Endodermal cell (in vitro differentiated cells): ENCODE measurements around the gene ARHGAP21. TPM values are rescaled to one million over a fixed set of nuclear protein-coding genes. Genes with fewer than 3 reads are reported as not detected.
"Not testable (repeated sequence)": the region's sequence is repeated elsewhere in the genome, so short reads cannot be mapped to it uniquely, and the experiment has no call there.

Experiments used
- DNase-seq: peaks from one replicate; pipeline ENCODE4 v3.0.0-alpha.2; 2017
- H3K27ac ChIP-seq: 2 replicates; pipeline ENCODE4 v1.5.1; 2013; ENCODE audit warnings: mild to moderate bottlenecking, low read depth, low read length, moderate library complexity
- H3K27me3 ChIP-seq: 2 replicates; pipeline ENCODE4 v1.6.1; 2013; ENCODE audit warnings: mild to moderate bottlenecking, low read length, moderate library complexity; ENCODE audit not compliant: insufficient read depth, control insufficient read depth, poor library complexity, severe bottlenecking
- H3K36me3 ChIP-seq: 2 replicates; pipeline ENCODE4 v1.7.0; 2013; ENCODE audit warnings: mild to moderate bottlenecking, low read length, moderate library complexity; ENCODE audit not compliant: control insufficient read depth, insufficient read depth
- H3K4me1 ChIP-seq: one replicate; pipeline ENCODE4 v1.7.0; 2013; ENCODE audit warnings: low read length; ENCODE audit not compliant: control insufficient read depth, insufficient read depth
- H3K4me3 ChIP-seq: 2 replicates; pipeline ENCODE4 v1.5.1; 2013; ENCODE audit warnings: mild to moderate bottlenecking, low read length, moderate library complexity
- H3K9ac ChIP-seq: 2 replicates; pipeline ENCODE4 v1.6.1; 2013; ENCODE audit warnings: mild to moderate bottlenecking, low read length, moderate library complexity; ENCODE audit not compliant: poor library complexity, severe bottlenecking; ENCODE audit errors: extremely low read depth
- H3K9me3 ChIP-seq: 2 replicates; pipeline ENCODE4 v1.6.1; 2013; ENCODE audit warnings: mild to moderate bottlenecking, low read length, moderate library complexity; ENCODE audit not compliant: control insufficient read depth
- H3K27ac Mint-ChIP-seq: 2 replicates; pipeline ENCODE4 v1.8.0; 2020; ENCODE audit warnings: mixed read lengths
- H3K27me3 Mint-ChIP-seq: 2 replicates; pipeline ENCODE4 v1.8.0; 2021; ENCODE audit warnings: mild to moderate bottlenecking, mixed read lengths; ENCODE audit not compliant: insufficient read depth
- H3K36me3 Mint-ChIP-seq: 2 replicates; pipeline ENCODE4 v1.8.0; 2020; ENCODE audit warnings: low read depth, mixed read lengths
- H3K4me1 Mint-ChIP-seq: 2 replicates; pipeline ENCODE4 v1.8.0; 2020; ENCODE audit warnings: mixed read lengths
- H3K4me3 Mint-ChIP-seq: 2 replicates; pipeline ENCODE4 v1.8.0; 2020; ENCODE audit warnings: mild to moderate bottlenecking, moderate library complexity, mixed read lengths
- H3K9me3 Mint-ChIP-seq: 2 replicates; pipeline ENCODE4 v1.8.0; 2020; ENCODE audit warnings: mild to moderate bottlenecking, mixed read lengths
- CTCF ChIP-seq: fragments of 200-600 bp; sonication (generic); conservative IDR thresholded peaks from 2 replicates; pipeline ENCODE4 v1.5.0; 2021; ENCODE audit warnings: antibody characterized with exemption, mild to moderate bottlenecking
- WGBS, 2 experiments: methylation state at CpG; one replicate each; pipeline versions ENCODE4 v1.1.5 to v1.1.7; 2013; ENCODE audit warnings: missing lambda C conversion rate in 2 of 2, mixed read lengths in 1 of 2; ENCODE audit not compliant: insufficient coverage in 1 of 2, insufficient read length in 1 of 2; 5-methylcytosine and 5-hydroxymethylcytosine counted together
- long read RNA-seq, 4 experiments: library from polyadenylated mRNA in 2 of 4; library from RNA in 1 of 4; library from capped mRNA in 1 of 4; stranded (forward) in 3 of 4; unstranded in 1 of 4; transcript quantifications; one replicate each; pipeline ENCODE4 v2.0.0, GENCODE V29; 2020 to 2021; ENCODE audit warnings: inconsistent platforms in 1 of 4
- polyA plus RNA-seq, 2 experiments: library from polyadenylated mRNA; stranded (reverse); fragments of 50-300 nt; gene quantifications; one replicate each; pipeline ENCODE4 v1.2.3, GENCODE V29; 2013
- total RNA-seq, 2 donors: library from RNA; stranded (reverse); fragmentation: NEBNext Ultra II Directional in 1 of 2; extraction: Animal tissue kit (Norgen Biotek cat#: 25700) in 1 of 2; gene quantifications; 2 replicates in 1 of 2; 3 replicates in 1 of 2; pipeline ENCODE4 v1.2.1, GENCODE V29; 2021

The ARHGAP21 gene
- total RNA-seq = 10 to 100 TPM; 51.6 to 69.7 TPM
- polyA plus RNA-seq (2013, experiment 1 of 2) = 88.3 TPM
- 94.2 TPM for polyA plus RNA-seq (2013, experiment 2 of 2)
- long read RNA-seq, experiment 1, partial matches to known transcripts = 0 of 13 reads
- long read RNA-seq, experiment 1, other reads (novel, unspliced or antisense) = 13 of 13 reads
- long read RNA-seq, experiment 2, partial matches to known transcripts = 18 of 57 reads
- long read RNA-seq, experiment 2, other reads (novel, unspliced or antisense) = 39 of 57 reads
- long read RNA-seq, experiment 3, partial matches to known transcripts = 21 of 29 reads
- long read RNA-seq, experiment 3, other reads (novel, unspliced or antisense) = 8 of 29 reads
- long read RNA-seq, experiment 4, partial matches to known transcripts = 2 of 3 reads
- long read RNA-seq, experiment 4, other reads (novel, unspliced or antisense) = 0 of 3 reads

GRCh38 chr10:24723788-24724380, at the start of gene ARHGAP21:
TSS of gene ARHGAP21 (minus strand) at chr10:24723887. CDS start at chr10:24721899, 1,988 bp downstream.
- peak within 1 kb of the TSS; percentile 80 for H3K4me3 Mint-ChIP-seq
- no peak for TF ChIP-seq CTCF
- peak within 1 kb of the TSS; percentile 65 for H3K9ac ChIP-seq
- peaks cover 2% of the 10 kb centered on the region for H3K27me3 Mint-ChIP-seq
- peaks cover 34% of the 10 kb centered on the region for H3K4me1 Mint-ChIP-seq
- H3K36me3 Mint-ChIP-seq = no peaks in the 10 kb centered on the region
- H3K27ac ChIP-seq = peak within 1 kb of the TSS; percentile 94
- peaks cover 11% of the 10 kb centered on the region for H3K4me1 ChIP-seq
- 0% methylated on average over 4 to 46 of the region's 46 CpGs for WGBS, 2 experiments
- H3K36me3 ChIP-seq = no peaks in the 10 kb centered on the region
- H3K27ac Mint-ChIP-seq = peak within 1 kb of the TSS; percentile 92
- no peaks in the 10 kb centered on the region for H3K9me3 ChIP-seq
- no peaks in the 10 kb centered on the region for H3K9me3 Mint-ChIP-seq
- peak; percentile 86 for DNase-seq
- H3K27me3 ChIP-seq = no peaks in the 10 kb centered on the region
- peak within 1 kb of the TSS; percentile 85 for H3K4me3 ChIP-seq

- Histone ChIP-seq H3K4me1 (no peaks in the 10 kb centered on the region), H3K4me3 (no peak overlapping the region), H3K27me3 (no peaks in the 10 kb centered on the region), H3K27ac (no peak overlapping the region), H3K9me3 (no peaks in the 10 kb centered on the region), H3K9ac (no peak overlapping the region), H3K36me3 (no peaks in the 10 kb centered on the region)
- no peaks in the 10 kb centered on the region for H3K27me3 Mint-ChIP-seq
- H3K36me3 Mint-ChIP-seq = no peaks in the 10 kb centered on the region
- no peak for TF ChIP-seq CTCF
- H3K4me3 Mint-ChIP-seq = no peak overlapping the region
- H3K4me1 Mint-ChIP-seq = no peaks in the 10 kb centered on the region
- DNase-seq = no peak
- no peaks in the 10 kb centered on the region for H3K9me3 Mint-ChIP-seq
- H3K27ac Mint-ChIP-seq = no peak overlapping the region
- 83 to 100% methylated on average over 1 of the region's 1 CpG for WGBS, 2 experiments
Observed at GRCh38 chr10:24771943-24772694, 48.4 kb upstream of the ARHGAP21 start.

GRCh38 chr10:24764991-24765390, 41.3 kb upstream of the ARHGAP21 start:
- not testable (repeated sequence) for H3K36me3 Mint-ChIP-seq, H3K4me3 ChIP-seq, H3K4me3 Mint-ChIP-seq, H3K36me3 ChIP-seq, H3K27ac ChIP-seq, H3K4me1 Mint-ChIP-seq, H3K9me3 ChIP-seq, H3K27me3 ChIP-seq, H3K27me3 Mint-ChIP-seq, DNase-seq, H3K4me1 ChIP-seq, H3K27ac Mint-ChIP-seq, H3K9ac ChIP-seq
- WGBS, 2 experiments = 20 to 52% methylated on average over 1 of the region's 1 CpG
- H3K9me3 Mint-ChIP-seq = peaks cover 28% of the 10 kb centered on the region
